Femur (tissue), 1 donor: ENCODE measurements around the gene FPGS.
"Not testable (repeated sequence)": the region's sequence is repeated elsewhere in the genome, so short reads cannot be mapped to it uniquely, and the experiment has no call there.

Source experiments
- DNase-seq: peaks from one replicate; pipeline ENCODE4 v3.0.0-alpha.2; 2017

The FPGS gene

DNA sequence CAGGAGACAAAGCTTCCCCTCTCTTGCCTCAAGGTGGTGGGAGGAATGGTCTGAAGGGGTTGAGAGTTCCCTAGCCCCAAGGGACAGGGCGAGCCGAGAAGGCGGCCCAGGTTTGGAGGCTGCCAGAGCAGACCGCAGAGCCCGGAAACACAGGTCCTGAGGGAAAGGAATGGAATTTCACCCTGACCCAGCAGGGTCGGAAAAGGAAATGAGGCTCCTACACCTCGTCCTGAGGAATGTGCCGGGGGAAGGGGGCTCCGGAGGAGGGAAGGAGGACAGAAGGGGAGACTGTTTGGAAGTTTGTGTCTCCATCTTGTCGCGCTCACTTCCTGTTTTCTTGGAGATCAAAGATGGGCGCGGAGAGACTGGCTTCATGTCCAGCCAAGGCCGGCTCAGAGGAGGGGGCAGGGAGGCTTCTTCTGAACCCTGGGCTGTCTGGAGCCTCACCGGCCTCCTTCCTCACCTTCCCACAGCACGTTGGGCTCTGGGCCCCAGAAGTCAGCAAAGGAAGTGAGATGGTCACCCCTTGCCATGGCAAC lies 42.2 kb downstream of the FPGS start:
- DNase-seq: peak; percentile 60

DNA sequence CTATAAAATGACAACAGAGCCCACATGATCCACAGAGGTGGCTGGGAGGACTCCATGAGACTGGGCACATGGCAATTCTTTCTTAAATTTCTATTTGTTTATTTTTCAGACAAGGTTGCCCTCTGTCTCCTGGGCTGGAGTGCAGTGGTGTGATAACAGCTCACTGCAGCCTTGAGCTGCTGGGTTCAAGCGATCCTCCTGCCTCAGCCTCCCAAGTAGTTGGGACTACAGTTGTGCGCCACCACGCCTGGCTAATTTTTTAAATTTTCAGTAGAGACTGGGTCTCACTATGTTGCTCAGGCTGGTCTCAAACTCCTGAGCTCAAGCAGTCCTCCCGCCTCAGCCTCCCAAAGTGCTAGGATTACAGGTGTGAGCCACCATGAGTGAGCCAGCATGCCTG lies 42.9 kb downstream of the FPGS start:
- DNase-seq: not testable (repeated sequence)

DNA sequence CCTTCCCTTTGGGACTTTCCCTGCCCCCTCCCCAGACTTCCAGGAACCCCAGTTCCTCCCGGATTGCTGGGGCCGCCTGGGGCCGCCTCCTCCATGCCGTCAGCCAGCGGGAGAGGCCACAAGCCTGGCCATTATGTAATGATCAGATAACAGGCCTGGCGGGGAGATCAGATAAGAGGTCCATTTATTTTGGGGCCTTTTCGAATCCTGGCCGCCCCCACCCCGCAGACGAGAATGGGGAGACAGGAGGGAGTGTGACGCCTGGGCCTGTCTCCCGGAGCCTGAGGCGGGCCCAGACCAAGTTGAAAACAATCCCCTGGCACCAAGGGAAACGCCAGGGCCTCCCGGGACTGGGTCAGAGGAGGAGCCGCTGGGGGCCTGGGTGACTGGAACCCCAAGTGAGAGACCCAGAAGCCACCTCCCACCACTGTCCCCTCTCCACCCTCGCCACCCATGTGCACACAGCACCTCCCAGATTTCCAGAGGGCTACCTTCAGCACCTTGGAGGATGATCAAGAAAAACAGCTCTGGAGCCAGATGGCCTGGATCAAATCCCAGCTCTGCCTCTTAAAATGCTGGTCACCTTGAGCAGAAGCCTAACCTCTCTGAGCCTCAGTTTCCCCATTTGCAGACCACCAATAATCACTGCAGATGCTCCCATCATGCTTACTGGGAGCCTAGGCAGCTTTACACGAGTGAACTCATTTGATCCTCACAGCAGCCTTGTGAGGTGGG lies 43.9 kb downstream of the FPGS start:
- no peak for DNase-seq

DNA sequence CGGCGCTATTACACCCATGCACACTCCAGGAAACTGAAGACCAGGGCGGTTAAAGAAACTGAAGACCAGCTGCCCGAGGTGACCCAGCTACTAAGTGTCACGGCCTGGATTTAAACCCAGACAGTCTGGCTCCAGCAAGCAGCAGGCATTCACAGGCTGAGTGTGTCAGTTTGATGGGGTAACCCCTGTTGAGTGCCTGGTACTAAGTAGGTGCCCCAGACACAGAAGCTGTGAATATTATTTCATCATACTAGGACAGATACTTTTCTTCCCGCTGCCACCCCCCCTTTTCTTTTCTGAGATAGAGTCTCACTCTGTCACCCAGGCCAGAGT lies 44.5 kb downstream of the FPGS start:
- DNase-seq: no peak

DNA sequence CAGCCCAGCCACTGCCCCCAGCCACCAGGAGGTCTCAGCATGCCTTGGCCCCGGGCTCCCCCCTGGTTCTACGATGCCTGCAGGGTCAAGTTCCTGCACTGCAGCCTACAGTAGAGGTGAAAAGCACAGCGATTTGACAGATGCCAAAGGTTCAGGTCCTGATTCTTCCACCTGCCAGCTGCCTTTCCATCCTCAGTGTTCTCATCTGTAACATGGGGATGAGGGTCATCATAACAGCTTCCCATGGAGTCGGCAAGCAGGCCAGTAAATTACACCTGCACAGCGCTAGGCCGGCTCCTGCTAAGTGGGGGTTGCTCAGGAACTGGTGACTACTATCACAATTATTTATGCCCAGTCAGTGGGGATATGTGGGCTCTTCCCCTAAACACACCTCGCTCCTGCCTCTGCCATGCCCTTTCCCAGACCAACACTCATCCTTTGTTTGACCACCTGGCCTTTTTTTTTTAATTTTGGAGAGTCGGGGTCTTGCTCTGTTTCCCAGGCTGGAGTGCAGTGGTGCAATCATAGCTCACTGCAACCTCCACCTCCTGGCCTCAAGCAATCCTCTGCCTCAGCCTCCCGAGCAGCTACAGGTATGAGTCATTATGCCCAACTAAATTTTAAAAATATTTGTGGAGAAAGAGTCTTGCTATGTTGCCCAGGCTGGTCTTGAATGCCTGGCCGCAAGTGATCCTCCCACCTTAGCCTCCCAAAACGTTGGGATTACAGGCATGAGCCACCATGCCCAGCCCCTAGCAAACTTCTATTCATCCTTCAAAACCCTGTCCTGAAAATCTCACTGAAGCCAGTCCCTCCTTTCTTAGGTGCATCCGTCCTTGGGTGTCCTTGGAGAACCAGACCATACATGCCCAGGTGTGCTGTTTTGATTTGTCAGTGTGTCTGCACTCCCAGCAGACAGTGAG lies 45.4 kb downstream of the FPGS start:
- DNase-seq: no peak

DNA sequence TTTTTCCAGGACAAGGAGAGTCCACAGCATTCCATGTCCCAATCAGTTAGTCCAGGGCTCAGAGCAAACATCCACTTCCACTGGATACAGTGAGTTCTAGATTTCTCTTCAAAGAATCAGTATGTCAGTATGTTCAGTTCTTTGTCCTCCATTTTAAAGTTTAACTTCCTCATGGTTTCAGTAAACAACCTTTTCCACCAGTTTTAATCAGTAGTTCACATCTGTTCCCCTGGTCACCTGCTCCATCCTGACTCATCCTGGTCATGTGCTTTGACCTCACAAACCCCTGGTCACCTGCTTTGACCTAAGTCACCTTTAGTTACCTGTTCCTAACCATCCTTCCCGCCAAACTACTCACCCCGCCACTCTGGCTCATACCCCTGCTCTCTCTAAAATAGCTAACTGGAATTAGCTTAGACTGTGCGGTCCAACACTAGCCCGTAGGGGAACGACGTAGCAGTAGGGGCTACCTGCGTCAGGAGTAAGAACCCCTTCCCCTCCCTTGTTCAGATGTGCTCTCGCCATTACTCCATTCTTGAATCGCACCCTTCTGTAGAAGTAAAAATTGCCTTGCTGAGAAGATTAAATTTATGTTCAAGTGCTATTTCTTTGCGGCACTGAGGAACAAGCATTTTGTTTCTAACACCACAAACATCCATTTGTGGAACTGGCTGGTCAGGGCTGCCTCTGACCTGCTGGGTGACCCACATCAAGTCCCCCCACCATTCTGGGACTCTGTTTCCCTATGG lies 46.2 kb downstream of the FPGS start:
- no peak for DNase-seq

DNA sequence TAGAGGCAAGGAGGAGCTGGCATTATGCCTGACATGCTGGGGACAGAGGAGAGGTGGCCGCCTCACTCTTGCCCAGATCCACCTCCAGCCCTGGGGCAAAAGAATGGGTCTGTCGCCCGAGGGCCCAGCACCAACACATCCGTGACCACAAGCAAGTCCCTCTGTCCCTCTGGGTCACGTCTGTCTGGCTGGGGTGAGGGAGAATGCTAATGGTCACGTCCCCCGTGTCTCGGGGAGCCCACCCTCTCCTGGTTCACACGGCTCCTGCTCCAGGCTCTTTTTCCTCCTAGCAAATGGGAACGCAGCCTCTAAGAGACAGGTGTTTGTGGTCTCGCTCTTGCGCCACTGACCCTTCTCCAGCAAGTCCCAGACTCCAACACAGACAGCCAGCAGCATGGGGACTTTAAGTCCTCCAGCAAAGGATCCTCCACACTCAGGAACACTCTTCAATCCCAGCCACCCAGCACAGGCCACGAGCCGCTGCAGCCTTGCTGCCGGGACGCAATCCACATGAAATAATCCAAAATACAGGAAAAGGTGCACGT lies 47.7 kb downstream of the FPGS start:
- DNase-seq: no peak

DNA sequence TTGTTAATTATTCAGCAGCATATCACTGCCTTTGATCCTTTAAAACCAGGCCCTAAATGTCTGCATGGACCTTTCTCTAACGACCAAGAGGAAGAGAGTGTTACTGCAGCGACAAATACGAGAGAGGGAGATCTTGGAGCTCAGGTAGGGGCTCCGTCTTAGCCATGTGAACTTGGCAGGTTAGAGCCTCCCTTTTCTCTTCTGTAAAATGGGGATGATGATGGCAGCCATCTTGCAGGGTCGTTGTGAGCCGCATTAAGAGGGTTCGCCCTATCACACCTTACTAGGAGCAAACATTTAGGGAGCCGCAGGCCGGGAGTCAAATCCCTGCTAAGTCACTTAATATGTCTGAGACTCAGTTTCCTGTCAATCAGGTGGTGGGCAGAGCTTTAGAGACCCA lies 50.1 kb downstream of the FPGS start:
- DNase-seq: no peak

DNA sequence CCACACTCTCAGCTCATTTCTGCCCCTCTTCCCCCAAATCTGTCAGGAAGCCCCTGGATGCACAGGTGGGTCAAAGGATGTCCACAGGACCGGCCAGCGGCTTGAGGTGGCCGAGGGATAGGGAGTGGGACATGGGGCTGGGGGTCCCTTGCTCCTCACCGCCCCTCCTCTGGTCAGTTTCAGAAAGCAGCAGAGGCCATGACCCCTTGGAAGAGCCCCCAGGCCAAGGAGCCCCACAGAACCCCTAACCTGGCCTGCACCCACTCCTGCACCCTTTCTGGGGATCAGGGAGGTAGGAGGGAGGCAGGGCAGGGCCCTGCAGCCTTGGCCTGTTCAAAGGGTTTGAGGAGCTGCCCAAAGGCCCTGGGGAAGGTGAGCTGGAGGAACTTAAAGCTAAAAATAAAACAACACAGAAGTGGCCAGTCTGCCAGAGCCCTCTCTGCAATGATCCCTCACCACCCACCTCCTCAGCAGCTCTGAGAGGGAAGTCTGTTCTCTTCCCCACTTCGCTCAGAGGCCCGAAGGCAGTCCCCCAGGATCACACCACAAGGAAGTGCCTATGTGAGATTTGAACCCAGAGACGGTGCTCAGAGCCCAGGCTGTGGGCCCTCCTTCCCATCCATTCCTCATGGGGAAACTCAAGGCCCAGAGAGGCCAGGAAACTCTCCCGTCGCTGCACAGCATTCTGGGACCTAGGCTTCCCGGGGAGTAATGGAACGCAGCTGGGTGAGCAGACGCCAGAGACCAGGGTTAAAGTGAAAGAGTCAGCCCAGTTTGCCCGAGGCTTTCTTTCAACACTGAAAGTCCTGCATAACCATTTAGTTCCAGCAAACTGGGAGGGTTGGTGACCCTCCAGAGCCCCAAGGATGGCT lies 50.9 kb downstream of the FPGS start:
- no peak for DNase-seq

DNA sequence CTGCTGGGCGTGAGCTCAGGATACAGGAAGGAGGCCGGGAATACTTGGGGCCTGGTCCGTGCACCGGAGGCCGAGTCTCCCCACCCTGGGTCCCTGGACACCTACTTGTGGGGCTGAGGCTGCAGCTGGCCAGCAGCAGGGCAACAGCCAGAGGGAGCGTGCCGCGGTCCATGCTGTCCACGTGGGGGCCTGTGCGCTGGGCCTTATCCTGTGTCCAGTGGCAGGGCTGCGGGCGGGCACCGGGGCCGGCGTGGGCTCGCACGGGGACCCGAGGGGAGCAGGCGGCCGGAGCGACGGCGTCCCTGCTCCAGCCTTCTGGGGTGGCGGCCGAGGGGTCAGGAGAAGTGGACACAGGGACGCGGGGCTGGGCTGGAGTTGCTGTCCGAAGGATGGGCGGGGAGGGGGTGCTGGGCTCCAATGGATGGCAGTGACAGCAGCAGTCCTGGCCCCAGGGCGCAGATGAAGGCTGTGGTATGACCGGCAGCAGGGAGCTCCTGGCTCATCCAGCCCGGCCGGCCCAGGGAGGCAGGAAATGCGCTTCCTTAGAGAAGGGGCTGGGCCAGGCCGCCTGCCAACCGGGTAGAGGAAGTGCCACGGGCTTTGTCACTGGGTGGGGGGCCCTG lies 51.6 kb downstream of the FPGS start, which contains the start of gene ENG:
Gene ENG, minus strand, starts transcription at position 475 of the 623 bp plus-strand sequence. Its CDS starts 303 bp downstream, at position 172.
- peak; percentile 81 for DNase-seq

DNA sequence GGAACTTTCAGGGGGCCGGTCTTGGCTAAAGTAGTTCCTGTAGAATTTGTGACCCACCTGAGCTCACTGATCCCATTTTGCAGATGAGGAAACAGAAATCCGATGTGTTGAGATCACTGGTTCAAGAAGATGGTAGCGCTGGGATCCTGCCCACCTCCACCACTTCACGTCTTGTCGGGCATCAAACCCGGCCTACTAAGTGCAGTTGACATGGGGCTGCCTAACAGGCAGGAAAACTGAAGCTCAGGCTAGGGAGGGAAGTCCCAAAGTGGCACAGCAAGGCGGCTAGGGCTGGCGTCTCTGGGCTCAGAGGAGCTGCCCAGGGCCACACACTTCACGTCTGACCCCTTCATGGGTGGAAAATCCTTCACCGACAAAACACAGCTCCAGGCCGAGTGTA lies 52.3 kb downstream of the FPGS start:
- DNase-seq: no peak

DNA sequence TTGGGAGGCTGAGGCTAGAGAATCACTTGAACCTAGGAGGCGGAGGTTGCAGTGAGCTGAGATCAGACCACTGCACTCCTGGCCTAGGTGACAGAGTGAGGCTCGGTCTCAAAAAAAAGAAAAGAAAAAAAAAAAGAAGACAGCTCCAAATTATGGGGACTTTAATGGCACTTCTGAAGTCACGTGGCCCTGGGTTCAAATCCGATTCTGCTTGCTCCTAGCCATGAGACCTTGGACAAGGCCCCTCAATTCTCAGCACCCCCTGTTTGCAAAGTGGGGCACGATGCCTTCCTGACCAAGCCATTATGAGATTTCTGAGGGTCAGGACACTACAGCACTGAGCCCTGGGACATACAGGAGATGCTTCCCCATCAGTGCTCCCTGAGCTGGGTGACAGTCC lies 52.8 kb downstream of the FPGS start:
- DNase-seq: no peak

DNA sequence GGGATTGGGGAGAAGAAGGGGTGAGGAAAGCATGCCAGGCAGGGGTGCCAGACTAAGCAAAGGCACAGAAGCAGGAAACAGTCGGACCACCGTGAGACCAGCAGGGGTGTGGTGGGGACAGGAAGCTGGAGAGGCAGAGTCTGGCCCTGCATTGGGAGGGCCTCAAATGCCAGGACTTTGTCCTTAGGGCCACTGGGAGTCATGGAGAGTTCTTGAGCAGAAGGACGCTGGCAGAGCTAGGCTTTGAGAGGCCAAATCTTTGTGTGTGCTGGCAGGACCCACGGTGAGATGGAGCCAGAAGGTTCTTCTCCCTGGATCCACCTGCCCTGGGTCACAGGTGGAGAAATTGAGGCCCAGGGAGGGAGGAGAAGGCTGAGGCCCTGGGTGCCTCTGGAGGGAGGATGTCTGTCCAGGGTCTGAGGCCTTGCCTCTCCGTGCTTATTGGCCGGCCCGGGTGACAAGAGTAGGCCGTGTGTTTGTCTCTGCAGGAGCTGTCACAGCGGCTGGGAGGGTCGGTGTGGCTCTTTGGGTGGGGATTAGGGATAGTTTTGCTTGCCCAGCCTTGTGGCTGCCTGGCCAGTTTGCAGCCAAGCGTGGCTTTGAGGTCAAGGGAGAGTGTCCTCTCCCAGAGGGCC lies 53.5 kb downstream of the FPGS start:
- DNase-seq: no peak

DNA sequence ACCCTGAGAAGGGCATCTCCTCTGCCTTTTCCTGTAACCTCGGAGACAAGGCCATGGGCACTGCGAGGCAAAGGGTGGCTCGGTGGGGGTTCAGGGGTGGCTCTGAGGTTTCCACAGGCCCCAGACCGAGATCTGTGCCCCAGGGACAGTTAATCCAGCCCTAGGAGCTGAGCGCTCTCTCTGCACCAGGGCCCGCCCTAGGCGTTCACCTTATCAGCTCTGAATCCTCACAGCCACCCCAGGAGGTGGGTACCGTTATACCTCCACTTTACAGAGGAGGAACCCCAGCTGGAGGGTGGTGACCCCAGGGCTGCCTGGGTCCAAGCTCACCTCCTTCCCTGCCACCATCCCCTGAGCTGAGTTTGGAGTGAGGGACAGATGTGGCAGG lies 54.0 kb downstream of the FPGS start:
- DNase-seq: no peak

DNA sequence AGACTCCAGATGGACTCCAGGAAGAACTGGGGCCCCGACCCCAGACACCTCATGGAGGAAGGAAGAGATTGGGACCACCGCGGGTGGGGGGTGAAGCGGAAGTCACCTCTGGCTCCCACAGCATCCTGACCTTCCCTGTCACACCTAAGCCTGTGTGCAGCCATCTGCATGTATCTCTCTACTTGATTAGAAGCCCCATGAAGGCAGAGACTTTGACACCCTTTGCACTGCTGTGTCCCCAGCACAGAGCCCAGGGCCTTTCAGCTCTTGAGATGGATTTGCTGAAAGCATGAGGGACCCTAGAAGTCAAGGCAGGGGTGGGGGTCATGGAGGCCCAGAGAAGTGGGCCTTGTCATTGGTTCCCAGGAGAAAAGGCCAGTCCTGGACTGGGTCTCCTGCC lies 54.6 kb downstream of the FPGS start:
- no peak for DNase-seq

DNA sequence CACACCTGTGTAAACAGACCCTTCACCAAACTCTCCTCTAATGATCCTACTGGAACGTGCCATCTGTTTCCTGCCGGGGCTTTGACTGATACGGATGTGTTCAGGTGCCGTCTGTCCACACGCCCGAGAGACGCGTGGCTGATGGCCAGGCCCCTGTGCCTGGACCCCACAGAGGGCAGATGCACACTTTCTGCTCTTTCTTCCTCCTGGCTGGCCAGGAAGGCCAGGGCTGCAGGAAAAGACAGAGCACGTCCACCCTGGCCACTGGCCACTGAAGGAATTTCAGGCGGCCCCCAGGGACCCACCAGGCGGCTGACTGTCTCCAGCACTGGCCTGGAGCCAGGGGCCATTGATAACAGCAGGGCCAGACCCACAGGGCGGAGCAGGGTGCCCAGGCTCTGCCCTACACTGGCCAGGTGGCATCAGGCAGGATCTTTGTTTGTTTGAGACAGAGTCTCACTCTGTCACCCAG lies 55.4 kb downstream of the FPGS start:
- peak; percentile 64 for DNase-seq

DNA sequence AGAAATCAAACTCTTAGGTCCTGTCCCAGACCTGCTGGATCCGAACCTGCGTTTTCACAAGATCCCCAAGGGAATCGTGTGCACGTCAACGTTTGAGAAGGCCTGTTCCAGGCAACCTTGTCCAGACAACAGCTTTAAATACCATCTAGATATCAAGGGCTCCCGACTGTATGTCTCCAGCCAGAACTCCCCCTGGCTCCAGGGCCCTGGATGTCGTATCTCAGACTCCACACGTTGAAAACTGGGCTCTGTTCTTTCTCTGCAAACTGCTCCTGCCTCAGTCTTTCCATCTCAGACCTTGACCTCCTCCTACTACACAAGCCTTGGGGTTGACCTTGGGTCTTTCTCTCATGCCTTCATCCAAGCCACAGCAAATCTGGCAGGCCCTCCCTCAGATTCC lies 57.6 kb downstream of the FPGS start:
- no peak for DNase-seq

DNA sequence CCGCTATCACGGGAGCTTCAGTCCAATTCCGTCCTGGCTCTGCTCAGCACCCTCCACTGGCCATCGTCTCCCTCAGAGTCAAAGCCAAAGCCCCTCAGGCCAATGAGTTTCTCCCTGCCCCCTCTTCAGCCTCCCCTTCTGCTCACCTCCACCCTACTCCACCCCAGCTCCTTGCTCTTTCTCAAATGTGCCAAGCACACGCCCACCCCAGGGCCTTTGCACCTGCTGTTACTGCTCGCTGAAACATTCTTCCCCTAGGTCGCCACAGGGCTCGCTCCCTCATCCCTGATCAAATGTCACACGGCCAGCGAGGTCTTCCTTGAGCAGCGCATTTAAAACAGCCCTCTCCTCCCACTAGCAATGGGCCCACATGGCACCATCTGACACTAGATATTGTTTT lies 58.1 kb downstream of the FPGS start:
- no peak for DNase-seq

DNA sequence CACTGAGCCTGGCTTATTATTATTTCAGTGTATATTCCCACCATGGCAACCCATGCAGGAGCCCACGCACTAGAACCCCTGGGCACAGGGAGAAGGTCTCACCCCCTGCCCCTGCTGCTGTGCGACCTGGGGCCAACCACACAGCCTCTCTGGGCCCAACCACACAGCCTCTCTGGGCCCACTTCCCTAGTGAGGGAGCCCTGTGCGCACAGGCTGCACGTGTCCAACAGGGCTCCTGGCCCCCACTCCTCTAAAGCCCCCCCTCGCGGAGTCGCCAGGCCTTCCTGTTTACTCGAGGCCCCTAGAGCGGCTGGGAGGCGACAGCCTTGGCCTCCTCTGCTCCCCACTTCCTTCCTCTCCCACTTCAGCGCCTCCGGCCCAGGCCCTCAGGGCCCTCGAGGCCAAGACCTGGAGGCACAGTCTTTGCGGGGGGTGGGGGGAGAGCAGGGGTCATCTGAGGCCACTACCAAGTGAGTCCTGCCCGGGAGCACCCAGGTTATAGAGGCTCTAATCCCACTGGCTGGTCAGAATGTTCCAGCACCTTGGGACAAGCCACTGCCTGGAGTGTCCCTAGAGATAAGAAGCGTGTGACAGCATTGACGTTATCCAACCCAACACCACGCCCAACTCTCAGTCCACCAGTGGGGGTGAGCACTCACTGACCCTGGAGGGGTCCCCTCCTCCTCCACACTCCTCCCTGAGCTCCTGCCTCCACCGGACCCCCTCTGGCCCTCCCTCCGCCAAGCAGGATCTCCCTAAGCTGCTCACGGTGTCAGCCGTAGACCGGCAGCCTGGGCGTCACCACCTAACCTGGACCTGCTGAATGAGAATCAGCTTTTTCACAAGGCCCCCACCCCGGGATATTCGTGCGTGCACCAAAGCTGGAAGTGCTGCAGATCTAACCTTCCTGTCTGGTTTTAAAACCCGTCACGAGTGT lies 59.7 kb downstream of the FPGS start:
- DNase-seq: peak; percentile 84

DNA sequence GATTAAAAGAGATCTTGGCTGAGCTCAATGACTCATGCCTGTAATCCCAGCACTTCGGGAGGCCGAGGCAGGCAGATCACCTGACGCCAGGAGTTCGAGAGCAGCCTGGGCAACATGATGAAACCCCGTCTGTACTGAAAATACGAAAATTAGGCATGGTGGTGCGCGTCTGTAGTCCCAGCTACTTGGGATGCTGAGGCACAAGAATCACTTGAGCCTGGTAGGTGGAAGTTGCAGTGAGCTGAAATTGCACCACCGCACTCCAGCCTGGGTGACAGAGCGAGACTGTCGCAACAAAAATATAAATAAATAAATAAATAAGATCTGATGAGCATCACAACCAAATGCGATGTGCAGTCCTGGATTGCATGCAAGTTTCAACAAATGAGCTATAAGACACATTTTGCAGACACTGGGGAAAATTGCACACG lies 60.5 kb downstream of the FPGS start:
- DNase-seq: no peak
